Measurements from ENCODE around the gene LYL1.

GRCh38 chr19:13095934-13096927 lies 6.4 kb downstream of the LYL1 start:
- TF ChIP-seq, protein P1, sequence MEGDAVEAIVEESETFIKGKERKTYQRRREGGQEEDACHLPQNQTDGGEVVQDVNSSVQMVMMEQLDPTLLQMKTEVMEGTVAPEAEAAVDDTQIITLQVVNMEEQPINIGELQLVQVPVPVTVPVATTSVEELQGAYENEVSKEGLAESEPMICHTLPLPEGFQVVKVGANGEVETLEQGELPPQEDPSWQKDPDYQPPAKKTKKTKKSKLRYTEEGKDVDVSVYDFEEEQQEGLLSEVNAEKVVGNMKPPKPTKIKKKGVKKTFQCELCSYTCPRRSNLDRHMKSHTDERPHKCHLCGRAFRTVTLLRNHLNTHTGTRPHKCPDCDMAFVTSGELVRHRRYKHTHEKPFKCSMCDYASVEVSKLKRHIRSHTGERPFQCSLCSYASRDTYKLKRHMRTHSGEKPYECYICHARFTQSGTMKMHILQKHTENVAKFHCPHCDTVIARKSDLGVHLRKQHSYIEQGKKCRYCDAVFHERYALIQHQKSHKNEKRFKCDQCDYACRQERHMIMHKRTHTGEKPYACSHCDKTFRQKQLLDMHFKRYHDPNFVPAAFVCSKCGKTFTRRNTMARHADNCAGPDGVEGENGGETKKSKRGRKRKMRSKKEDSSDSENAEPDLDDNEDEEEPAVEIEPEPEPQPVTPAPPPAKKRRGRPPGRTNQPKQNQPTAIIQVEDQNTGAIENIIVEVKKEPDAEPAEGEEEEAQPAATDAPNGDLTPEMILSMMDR (conservative IDR thresholded peaks at IDR 0.05; ENCODE audit: low read length) = 0 out of 2 replicates have a peak, but pooled peaks have one; percentile 28
- TF ChIP-seq EZH2phosphoT487 (IDR thresholded peaks at IDR 0.05; ENCODE audit: borderline replicate concordance, low read depth, low read length) = no peak
